GM18526 (cell line): Measurements from ENCODE around the gene QPRT.

Source experiments
- POLR2A ChIP-seq: IDR thresholded peaks from 3 replicates; pipeline ENCODE4 v1.6.1; 2011; ENCODE audit not compliant: insufficient read length; ENCODE audit errors: extremely low read depth

QPRT gene

DNA sequence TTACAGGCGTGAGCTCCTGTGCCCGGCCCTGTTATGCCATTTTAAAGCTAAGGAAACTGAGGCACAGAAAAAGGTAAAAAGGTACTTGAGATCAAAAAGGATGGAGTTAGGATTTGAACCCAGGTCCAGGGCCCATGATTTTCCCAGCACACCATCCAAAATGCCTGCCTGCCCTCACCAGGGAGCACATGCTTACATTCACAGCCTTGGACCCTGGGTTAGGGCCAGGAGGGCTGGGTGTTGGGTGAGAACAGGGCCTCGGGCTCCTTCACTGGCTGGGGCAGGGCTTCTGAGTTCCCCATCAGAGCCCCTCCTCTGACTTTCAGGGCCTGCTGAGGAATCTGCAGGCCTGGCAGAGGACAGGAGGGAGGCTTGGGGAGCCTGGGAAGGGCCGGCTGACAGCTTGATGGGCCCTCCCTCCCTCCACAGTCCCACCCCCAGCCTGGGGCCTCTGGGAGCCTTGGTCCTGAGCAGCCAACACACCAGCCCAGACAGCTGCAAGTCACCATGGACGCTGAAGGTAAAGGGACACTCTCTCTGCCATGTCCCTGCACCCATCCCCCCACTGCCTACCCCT is at the start of gene QPRT:
Gene QPRT (plus strand): TSS at position 490 of the 577 bp plus-strand sequence. CDS start 18 bp downstream, at position 508.
- TF ChIP-seq POLR2A, result peak; percentile 40

DNA sequence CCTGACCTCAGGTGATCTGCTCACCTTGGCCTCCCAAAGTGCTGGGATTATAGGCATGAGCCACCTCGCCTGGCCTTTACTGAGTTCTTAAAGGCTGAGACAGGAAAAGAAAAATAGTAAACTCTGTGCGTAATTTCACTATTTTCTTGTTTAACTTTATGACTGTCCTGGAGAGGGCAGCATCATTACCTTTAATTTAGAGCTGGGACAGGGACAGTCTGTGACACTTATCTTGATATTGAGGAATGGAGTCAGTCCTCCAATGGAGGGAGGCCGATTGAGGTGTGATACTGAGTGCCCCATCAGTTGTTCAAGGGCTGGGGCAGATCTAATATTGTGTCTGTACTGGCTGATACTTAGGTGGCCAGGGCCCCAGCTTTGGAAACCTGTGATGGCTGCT is 37.4 kb upstream of the QPRT start:
- no peak for TF ChIP-seq POLR2A

DNA sequence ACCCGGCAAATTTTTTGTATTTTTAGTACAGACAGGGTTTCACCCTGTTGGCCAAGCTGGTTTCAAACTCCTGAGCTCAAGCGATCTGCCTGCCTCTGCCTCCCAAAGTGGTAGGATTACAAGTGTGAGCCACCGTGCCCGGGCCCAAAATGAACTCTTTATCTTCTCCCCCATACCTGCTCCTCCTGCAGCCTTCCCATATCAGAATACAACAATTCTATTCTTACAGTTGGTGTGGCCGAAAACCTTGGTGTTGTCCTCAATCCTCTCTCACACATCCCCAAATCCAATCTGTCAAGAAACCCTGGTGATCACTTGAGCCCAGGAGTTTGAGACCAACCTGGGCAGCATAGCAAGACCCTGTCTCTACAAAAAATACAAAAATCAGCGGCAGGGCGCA is 35.4 kb upstream of the QPRT start:
- no peak for TF ChIP-seq POLR2A

DNA sequence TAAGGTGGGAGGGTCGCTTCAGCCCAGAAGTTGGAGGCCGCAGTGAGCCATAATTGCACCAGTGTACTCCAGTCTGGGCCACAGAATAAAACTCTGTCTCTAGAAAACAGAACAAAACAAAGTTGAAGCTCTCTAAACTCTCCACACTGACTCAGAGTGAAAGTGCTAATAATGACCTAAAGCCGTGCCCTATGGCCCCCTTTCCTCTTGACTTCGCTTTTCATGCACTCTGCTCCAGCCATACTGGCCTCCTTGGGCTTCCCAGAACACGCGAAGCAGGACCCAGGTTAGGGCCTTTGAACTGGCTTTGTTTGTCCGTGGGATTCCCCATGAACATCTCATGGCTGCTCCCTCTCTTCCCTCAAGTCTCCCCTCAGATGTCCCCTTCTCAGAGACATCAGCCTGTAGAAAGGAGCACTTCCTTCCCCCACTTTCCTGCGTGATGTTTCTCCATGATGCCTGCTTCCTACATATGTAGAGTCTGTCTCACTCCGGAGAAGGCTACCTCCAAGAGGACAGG is 34.6 kb upstream of the QPRT start:
- peak; percentile 32 for TF ChIP-seq POLR2A

DNA sequence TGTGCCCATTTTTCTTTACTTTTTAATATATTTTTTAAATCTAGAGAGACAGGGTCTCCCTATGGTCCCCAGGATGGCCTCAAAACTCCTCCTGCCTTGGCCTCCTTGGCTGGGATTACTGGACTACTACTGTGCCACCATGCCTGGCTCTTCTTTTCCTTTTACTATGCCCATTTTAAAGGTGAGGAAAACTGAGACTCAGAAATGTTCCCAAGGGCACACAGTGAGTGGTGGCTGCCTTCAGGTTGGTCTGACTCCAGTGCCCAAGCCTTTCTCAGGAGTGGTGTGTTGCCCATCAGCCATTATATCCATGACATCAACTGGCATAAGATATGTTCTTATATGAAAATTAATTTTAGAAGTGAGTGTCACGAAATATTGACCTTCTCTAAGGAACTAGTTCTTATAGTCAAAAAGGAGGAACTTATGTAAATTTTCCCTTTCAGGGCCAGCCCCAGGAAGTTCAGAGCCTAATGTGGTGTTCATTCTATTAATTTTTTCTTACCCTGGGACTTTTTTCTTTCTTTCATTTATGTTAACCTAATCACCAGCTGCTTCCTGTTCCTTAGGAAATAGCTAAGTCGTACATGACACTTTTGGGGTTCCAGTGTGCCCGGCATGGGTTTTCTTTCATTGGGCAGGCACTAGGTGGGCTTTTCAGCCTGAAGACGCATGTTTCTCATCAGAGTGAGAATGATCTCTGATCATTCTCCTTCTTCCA is 33.8 kb upstream of the QPRT start:
- TF ChIP-seq POLR2A, result no peak

DNA sequence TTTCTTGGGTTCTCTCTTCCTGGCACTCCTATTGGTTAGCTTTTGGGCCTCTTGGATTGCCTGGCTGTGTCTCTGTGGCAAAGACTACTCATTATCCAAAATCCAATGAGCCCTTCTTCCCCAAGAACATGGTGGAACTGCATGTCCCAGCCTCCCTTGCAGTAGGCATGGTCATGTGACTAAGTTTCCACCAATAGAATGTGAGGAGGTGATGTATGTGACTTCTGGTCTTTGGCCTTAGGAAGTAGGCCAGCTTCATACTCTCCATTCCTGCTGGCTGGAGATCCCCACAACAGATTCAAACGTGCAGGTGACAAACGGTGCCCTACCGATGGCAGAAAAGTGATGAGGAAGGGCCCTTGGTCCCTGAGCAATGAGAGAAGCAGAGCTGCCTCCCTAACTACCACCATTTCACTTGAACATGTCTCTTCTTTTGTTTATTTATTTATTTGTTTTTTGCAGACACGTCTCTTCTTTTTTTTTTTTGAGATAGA is 33.2 kb upstream of the QPRT start:
- TF ChIP-seq POLR2A, result no peak

DNA sequence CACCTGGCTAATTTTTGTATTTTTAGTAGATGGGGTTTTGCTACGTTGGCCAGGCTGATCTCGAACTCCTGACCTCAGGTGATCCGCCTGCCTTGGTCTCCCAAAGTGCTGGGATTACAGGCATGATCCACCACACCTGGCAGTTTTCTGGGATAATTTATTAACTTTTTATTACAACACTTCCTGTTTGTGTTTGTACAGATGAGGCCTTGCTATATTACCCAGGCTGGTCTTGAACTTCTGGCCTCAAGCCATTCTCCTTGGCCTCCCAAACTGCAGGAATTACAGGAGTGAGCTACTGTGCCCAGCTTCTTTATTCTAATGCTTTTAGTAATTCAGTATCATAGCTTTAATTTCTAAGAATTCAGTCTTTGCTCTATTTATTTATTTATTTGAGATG is 32.0 kb upstream of the QPRT start:
- TF ChIP-seq POLR2A, result no peak

DNA sequence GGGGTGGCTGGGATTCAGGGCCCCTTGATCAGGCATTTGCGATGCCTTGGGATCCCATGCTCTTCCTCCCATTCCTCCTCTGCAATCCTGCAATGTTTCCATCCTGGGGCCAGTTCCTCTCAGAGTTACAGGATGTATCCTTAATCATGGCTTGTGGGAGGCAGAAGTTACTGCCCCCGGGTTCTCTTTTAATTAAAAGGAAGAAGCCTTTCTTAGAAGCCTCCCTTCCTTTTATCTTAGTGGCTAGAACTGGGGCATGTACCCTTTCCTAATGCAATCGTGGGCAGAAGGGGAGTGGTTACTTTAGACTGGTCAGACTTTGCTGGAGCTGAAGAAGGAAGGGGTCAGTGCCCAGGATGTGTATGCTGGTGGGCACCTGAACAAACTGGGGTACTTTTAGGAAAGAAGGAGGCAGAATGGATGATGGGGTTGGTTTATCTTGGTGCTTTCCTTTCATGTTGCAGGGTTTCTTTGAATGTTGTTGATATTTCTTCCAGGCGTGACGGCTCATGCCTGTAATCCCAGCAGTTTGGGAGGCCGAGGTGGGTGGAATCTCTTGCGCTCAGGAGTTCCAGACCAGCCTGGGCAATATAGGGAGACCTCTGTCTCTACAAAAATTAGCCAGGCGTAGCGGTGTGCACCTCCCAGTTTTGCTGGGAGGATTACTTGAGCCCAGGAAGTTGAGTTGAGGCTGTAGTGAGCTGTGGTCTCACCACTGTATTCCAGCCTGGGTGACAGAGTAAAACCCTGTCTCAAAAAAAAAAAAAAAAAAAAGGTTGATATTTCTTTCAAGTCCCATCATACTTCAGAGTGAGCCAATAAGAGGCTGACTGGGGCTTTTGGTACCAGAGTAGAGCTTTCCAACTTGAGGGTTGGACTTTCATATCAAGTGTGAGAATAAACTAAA is 29.1 kb upstream of the QPRT start:
- TF ChIP-seq POLR2A, result no peak

DNA sequence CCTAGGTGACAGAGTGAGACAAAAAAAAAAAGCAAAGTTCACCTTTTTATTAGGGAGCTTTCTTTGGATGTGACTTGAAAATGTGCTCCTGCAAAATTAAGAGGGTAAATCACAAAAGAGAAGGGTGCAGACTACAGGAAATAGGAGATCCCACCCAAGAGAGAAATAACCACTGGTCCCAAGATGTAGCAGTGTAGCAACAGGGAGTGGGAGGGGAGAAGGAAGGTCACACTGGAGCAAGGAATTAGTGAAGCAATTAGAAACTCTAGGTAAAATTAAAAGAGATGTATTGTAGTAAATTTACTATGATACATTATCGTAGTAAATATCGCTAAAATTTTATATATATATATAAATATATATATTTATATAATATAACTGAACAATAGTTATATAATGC is 28.2 kb upstream of the QPRT start:
- TF ChIP-seq POLR2A, result no peak

DNA sequence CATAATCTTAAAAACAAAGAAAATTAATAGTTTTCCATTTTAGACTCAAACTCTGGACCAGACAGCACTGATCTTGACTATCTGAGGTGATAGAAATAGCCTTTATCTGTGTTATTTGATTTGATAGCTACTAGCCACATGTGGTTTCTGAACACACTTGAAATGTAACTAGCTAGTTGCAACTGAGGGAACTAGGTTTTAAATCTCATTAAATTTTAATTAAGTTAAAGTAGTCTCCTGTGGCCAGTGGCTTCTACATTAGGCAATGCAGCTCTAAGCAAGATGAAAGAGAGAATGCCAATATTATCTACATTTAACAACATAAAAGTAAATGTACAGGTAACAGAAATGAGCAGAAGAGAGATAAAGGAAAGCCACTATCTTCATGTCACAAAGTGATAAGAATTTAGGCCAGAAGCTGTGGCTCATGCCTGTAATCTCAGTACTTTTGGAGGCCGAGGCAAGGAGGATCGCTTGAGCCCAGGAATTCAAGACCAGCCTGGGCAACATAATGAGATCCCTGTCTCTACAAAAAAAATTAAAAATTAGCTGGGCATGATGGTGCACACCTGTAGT is 27.1 kb upstream of the QPRT start:
- TF ChIP-seq POLR2A, result no peak

DNA sequence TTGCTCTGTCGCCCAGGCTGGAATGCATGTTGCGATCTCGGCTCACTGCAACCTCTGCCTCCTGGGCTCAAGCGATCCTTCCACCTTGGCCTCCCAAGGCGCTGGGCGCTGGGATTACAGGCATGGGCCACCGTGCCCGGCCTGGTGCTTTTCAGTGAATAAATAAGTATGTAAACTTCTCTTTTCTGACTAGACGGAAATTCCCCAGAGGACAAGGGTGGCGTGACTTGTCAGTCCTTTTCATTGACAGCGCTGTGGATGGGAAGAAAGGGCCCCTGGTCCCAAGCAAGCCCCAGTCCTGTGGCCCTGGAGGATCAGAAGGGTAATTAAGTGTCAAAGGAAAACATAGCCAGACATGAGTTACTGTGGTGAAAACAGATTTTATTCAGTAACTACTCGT is 25.5 kb upstream of the QPRT start:
- TF ChIP-seq POLR2A, result no peak

DNA sequence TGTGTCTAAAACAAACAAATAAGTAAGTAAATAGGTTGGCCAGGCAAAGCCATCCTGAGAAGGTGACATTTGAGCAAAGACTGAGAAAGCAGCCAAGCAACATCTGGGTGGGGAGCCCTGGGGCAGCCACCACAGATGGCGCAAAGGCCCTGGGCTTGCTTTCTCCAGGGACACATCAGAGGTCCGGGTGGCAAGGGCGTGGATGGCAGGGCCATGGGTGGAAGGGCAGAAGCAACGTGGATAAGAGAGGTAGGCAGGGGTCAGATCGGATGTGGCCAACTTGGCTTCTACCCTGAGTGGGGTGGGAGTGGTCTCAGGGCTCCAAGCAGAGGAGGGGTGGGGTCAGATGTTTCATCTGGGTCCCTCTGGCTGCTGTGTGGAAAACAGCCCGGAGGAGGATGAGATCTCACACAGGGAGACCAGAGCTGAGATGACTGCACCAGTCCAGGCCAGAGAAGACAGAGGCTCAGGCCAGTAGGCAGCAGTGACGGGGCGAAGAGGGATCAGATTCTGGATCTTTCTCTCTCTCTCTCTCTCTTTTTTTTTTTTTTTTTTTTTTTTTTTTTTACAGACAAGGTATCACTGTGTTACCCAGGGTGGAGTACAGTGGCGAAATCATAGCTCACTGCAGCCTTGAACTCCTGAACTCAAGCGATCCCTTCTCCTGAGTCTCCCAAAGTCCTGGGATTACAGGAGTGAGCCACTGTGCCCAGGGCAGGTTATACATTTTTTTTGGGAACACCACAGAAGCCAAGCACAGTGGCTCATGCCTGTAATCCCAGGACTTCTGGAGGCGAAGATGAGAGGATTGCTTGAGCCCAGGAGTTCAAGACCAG is 22.1 kb upstream of the QPRT start:
- TF ChIP-seq POLR2A, result no peak

DNA sequence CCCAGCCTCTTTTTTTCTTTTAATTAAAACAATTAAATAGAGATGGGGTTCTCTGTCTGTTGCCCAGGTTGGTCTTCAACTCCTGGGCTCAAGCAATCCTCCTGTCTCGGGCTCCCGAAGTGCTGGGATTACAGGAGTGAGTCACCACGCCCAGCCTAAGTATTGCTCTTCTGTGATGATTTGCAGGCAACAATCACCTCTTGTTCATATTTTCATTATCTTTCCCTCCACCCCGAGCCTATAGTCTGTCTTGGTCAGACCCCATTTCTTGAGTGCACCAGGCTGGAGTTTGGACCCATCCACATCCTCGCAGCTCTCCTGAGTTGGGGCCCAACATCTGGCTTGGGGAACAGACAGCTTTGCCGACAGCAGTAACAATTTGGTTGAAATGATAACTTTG is 20.3 kb upstream of the QPRT start:
- no peak for TF ChIP-seq POLR2A

DNA sequence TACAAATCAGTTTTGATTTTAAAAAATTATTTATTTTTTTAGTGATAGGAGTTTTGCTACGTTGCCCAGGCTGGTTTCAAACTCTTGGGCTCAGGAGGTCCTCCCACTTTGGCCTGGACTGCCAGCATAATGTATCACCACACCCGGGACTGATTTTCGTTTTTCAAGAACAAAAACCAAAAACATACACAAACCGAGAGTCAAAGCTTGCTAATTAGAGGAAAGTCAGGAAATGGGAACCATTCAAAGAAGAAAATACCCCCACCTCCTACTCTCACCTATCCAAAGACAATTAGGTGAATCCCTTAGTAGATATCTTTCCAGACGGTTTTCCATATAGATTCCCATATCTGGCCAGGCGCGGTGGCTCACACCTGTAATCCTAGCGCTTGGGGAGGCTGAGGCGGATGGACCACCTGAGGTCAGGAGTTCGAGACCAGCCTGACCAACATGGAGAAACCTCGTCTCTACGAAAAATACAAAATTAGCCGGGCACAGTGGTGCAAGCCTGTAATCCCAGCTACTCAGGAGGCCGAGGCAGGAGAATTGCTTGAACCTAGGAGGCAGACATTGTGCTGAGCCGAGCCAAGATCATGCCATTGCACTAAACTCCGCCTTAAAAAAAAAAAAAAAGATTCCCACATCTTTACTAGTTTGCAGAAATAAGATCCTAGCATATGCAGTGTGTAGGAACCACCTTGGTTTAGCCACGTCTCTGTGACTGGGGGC is 16.8 kb upstream of the QPRT start:
- TF ChIP-seq POLR2A, result no peak
